NCI-H1694 treated with DMSO at 0.1 percent for 48 hours (cell line): Measurements from ENCODE around the gene ARHGAP33.

Experiments
- DNase-seq: peaks from one replicate; lab custom pipeline; 2025; lab: John Stamatoyannopoulos, UW

ARHGAP33 gene

DNA sequence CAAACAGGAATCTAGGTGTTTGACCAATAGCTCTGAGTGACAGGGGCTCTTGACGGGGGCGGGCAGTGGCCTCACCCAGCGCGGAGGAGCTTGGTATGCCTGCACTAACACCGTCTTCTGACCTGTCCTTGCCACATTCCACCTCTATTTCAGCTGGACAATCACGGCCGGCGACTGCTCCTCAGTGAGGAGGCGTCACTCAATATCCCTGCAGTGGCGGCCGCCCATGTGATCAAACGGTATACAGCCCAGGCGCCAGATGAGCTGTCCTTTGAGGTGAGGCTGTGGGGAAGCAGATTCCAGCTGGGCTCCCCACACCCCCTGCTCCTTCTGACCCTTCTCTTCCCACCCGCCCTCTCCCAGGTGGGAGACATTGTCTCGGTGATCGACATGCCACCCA is 4.7 kb downstream of the ARHGAP33 start:
- DNase-seq, result no peak

GRCh38 chr19:35780717-35781116 is 5.4 kb downstream of the ARHGAP33 start:
- DNase-seq, result no peak

- DNase-seq, result no peak
These were observed 6.3 kb downstream of the ARHGAP33 start for GRCh38 chr19:35781650-35782049.

DNA sequence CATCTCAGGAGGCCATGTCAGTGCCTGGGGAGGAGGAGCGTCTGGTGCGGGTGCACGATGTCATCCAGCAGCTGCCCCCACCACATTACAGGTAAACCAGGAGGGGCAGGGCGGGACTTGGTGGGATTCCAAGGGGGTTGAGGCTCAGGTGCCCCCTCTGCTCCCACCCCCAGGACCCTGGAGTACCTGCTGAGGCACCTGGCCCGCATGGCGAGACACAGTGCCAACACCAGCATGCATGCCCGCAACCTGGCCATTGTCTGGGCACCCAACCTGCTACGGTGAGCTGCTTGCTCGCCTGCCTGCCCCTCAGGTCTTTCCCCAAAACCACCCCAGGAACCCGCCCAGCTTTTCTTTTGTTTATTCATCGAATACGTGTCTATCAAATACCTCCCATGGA is 7.2 kb downstream of the ARHGAP33 start:
- DNase-seq, result no peak

DNA sequence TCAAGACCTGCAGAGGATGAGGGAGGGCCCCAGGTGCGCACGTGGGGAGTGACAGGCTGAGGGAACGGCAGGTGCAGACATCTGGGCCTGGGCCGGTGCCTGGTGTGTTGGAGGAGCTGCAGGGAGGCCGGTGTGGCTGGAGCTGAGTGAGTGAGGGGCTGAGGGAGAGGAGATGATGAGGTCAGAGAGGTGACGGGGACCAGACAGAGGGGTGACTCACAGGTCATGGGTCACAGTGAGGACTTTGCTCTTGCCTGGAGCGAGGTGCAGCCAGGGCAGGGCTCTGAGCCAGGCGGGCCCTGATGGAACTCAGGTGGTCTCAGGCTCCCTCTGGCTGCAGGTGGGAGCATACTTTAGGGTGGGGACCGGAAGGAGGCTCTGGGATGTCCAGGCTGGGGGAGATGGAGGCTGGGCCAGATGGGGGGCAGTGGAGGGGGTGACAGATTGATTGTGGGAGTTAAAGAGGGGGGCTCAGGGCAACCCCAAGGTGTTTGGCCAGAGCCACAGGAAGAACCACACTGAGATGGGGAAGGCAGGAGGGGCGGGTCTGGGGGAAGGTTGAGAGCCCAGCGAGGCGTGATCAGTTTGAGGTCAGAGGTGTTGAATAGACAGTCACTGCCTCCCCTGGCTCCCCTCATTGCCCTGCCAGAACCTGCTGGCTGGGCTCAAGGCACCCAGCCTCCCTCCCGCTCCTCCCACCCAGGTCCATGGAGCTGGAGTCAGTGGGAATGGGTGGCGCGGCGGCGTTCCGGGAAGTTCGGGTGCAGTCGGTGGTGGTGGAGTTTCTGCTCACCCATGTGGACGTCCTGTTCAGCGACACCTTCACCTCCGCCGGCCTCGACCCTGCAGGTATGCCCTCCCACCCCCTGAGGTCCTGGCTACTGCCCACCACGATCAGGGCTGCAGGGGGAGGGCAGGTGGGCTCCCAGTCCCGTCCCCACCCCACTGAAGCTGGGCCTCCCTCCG is 8.4 kb downstream of the ARHGAP33 start:
- DNase-seq, result no peak

GRCh38 chr19:35784503-35785338 is 9.4 kb downstream of the ARHGAP33 start:
- DNase-seq, result no peak

GRCh38 chr19:35785339-35785627 is 9.9 kb downstream of the ARHGAP33 start:
- DNase-seq, result no peak

- no peak for DNase-seq
These were observed 11.2 kb downstream of the ARHGAP33 start for GRCh38 chr19:35786299-35787160.

DNA sequence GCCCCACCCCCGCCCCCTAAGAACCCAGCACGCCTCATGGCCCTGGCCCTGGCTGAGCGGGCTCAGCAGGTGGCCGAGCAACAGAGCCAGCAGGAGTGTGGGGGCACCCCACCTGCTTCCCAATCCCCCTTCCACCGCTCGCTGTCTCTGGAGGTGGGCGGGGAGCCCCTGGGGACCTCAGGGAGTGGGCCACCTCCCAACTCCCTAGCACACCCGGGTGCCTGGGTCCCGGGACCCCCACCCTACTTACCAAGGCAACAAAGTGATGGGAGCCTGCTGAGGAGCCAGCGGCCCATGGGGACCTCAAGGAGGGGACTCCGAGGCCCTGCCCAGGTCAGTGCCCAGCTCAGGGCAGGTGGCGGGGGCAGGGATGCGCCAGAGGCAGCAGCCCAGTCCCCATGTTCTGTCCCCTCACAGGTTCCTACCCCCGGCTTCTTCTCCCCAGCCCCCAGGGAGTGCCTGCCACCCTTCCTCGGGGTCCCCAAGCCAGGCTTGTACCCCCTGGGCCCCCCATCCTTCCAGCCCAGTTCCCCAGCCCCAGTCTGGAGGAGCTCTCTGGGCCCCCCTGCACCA is 11.9 kb downstream of the ARHGAP33 start:
- no peak for DNase-seq

DNA sequence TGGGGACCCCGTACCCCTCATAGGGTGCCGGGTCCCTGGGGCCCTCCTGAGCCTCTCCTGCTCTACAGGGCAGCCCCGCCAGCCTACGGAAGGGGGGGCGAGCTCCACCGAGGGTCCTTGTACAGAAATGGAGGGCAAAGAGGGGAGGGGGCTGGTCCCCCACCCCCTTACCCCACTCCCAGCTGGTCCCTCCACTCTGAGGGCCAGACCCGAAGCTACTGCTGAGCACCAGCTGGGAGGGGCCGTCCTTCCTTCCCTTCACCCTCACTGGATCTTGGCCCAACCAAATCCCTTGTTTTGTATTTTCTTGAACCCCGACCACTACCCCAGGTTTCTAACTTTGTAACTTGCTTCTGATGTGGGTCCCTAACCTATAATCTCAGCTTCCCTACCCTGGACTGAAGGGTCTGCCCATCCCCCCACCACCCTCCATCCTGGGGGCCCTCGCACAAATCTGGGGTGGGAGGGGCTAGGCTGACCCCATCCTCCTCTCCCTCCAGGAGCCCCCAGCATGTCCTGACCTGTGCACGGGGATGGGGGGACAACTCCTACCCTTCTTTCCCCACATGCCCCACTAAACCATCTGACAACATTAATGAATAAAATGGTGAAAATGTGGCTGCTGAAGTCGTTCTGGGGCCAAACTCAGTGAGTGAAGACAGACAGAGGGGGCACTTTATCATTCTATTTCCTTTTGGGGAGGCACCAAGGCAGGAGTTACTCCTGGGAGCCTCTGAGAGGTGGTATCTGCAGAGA is 13.0 kb downstream of the ARHGAP33 start:
- no peak for DNase-seq

DNA sequence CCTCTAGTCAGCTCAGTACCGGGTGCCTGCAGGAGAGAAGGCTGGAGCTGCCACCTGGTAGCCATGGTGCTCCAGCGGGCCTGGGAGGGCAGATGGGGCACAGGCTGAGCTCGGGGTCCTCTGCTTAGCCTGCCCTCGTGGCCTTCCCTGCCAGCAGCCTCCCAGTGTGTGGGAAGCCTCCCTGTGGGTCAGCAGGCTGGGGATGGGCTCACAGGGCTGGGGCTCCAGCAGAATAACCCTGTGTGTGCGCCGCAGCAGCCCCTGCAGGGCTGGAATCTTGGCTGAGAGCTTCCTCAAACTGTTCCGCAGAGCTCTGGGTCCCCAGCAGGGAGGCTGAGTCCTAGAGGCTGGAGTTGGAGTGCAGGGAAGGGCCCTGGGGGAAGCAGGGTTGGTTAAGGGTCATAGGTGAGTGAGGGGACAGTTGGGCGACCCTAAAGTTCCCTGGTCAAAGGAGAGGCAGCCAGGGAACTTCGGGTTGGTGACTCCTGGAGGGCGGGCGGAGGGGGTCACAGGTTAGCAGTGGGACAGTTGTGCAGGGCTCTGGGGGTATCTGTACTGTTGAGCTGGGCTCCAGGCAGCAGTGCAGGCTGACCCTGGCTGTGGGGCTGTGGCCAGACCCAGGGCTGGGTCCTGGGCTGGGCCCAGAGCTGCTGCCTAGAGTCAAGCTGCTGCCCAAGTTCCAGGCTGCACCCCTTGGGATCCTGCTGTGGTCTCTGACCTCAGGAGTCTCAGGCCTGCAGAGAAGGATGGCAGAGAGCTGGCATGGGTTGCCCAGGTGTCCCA is 14.0 kb downstream of the ARHGAP33 start:
- no peak for DNase-seq

DNA sequence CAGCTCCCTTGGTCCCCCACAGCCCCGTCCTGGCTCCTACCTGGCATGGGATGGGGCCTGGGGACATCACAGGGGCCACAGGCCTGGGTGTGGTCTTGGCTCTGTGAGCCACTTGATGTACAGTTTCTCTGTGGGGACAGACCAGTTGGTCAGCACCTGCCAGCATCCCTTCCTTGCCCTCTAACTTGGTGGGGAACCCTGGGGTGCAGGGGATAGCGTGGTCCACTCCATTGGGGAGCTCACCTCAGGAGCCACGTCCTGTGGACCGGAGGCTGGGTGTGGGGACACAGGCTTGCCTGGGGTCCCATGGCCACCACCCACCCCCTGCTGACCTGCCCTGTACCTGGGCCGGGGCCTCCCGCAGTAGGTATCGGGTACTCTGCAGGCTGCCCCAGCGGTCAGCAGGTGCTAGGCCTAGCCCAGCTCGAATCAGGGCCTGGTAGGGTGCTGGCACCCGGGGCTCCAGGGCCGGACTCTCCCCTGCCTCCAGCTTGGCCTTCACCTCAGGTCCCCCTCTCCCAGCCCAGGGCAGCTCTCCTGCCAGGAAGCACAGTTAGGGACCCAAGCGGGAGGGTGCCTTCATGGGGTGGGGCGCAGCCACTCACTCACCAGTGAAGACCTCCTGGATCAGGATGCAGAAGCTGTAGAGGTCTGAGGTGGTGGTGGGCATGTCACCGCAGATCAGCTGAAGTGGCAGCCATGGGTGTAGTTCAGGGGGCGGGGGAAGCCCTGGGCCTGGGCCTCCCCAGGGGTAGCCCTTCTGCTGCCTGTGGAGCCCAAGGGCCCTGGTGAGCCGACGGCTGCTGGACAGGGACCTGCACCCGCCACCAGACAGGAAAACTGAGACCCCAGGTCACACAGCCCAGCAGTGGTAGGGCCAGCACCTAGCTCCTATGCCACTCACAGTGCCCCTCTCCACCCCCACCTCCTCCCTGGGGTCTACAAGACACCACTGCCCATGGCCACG is 14.9 kb downstream of the ARHGAP33 start:
- DNase-seq, result no peak

DNA sequence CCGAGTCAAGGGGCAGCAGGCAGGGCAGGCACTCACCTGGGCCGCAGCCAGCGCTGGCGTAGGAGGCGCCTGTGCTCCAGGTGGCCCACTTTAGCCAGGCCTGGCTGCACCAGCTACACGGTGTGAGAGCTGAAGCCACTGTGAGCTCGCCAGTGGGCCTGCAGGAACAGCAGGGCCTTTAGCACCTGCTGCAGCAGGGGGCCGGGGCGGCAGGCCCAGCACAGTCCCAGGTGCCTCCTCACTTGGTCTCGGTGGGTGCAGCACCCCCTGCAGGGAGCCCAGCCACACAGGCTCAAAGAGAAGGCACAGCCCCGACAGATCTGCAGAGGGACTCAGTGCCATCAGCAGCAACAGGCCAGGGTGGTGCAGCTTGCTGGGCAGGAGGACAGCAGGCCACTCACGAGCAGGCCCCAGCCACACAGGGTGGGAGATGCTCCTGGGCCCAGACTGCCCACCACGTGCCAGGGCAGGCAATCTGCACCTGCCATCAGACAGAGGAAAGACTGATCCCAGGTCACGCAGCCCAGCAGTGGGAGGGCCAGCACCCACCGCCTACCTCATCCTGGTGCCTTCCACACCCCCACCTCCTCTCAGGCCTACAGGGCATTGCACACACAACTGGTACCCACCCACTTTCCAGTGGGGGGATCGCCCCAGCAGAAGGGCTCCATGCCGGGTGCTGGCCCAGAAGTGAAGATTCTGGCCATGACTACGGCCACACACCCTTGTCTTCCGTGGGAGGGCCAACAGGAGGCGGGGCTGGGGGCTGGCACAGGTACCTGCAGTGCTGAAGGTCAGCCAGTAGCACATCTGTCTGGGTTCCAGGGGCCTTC is 15.8 kb downstream of the ARHGAP33 start:
- DNase-seq, result no peak

DNA sequence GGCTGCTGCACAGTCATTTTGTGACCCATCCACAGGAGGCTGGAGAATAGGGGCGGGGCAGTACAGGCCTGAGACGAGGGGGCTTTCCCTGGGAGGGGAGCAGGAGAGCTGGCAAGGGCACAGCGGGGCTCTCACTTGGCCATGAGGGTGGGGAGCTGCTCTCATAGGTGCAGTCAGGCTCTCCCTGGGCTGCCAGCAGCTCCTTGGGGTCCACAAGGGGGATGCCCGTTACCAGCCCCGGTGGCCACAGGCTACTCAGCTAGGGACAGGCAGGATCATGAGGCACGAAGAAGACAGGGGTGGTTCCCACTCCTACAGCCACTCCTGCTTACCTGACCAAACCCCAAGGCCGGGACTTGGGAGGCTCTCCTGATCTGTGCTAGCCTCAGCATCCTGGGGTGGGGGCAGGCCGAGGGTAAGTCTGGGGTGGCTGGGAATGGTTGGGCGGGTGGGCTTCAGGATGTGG is 16.5 kb downstream of the ARHGAP33 start:
- DNase-seq, result no peak

GRCh38 chr19:35792312-35792711 is 16.9 kb downstream of the ARHGAP33 start:
- no peak for DNase-seq

- DNase-seq, result no peak
These were observed 17.5 kb downstream of the ARHGAP33 start for GRCh38 chr19:35792888-35793287.

GRCh38 chr19:35793381-35794165 is 18.2 kb downstream of the ARHGAP33 start:
- DNase-seq, result no peak
